ENCODE results near the gene TSSK1B.
"Not testable (repeated sequence)": the region's sequence is repeated elsewhere in the genome, so short reads cannot be mapped to it uniquely, and the experiment has no call there.

TSSK1B gene

GRCh38 chr5:113405530-113405929, 29.3 kb downstream of the TSSK1B start:
- in situ Hi-C loops (cut with HindIII; ENCODE audit: low sequenced_read_pairs), result no loop called here

DNA sequence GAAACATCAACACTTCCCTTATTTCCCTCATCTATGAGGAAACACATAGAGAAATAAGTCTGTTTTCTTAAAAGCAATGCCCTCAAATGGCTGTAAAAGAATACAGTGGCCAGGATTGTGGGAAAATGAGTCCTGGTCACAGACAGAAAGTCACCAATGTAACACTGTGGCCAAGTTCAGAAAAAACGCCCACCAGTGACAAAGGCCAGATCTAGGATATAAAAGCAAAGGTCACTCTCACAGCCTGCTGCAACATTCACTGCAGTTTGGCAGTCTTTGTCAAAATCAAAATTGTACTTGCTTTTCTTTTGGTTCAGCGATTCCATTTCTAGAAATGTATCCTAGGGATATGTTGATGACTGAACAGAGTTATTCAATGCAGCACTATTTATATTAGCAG, 30.5 kb downstream of the TSSK1B start:
- in situ Hi-C loops (cut with HindIII; ENCODE audit: low sequenced_read_pairs), result no loop called here

GRCh38 chr5:113397986-113398385, 36.8 kb downstream of the TSSK1B start:
- in situ Hi-C loops (cut with HindIII; ENCODE audit: low sequenced_read_pairs), result not testable (repeated sequence)

DNA sequence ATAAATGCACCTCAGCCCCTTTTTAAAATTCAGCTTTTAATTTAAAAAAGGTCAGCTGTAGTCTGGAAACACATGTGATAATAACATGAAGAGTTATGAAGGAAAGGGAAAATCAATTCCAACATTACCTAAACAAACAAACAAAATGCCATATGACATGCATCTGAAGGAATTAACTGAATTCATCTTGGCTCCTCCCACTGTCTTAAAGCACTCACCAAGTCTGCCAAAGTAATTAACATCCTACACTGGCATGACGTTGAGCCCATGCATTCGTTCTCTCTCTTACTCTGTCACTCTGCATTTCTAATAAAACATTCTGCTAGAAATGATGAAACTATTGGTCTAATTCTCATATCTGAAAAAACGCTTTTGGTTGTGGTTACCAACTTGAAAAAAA, 37.7 kb downstream of the TSSK1B start:
- in situ Hi-C loops (cut with HindIII; ENCODE audit: low sequenced_read_pairs), result no loop called here

- in situ Hi-C loops (cut with HindIII; ENCODE audit: low sequenced_read_pairs), result no loop called here
These were observed 40.1 kb downstream of the TSSK1B start for GRCh38 chr5:113394658-113395057.

DNA sequence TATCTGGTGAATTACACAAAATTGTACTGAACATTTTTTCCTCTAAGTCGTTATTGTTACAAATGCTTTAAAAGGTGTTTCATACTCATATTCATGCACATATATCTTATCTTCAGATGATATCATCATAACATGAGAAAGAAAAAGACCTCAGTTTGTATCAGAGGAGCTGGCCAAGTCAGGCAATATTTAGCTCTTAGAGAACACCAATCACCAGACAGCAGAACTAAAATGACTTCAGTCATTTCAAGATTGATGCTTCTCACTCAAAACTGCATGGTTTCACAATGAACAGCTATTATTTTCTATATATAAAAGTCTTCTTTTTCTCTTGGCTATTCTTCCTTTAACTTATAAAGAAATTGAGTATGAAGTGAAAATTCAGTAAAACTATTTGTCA, 44.6 kb downstream of the TSSK1B start:
- in situ Hi-C loops (cut with HindIII; ENCODE audit: low sequenced_read_pairs), result no loop called here

- in situ Hi-C loops (cut with HindIII; ENCODE audit: low sequenced_read_pairs), result no loop called here
These were observed 45.7 kb downstream of the TSSK1B start for GRCh38 chr5:113389116-113389515.

DNA sequence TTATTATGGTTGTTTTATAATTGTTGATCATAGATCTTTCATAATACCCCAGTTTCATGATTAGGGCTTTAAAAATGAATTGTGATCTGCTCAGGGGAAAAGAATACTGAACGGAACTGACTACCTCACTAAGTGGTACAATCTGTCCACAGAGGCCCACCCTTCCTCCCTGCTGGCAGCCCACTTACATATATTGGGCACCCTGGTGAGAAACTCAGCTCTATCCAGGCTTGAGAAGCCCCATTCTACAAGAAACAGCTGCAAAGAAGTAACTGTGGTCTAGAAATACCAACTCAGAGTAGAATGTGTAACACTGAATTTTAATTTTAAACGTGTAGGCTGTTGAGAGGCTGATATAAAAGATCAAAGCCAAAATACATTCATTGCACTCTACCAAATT, 46.9 kb downstream of the TSSK1B start:
- in situ Hi-C loops (cut with HindIII; ENCODE audit: low sequenced_read_pairs), result no loop called here

DNA sequence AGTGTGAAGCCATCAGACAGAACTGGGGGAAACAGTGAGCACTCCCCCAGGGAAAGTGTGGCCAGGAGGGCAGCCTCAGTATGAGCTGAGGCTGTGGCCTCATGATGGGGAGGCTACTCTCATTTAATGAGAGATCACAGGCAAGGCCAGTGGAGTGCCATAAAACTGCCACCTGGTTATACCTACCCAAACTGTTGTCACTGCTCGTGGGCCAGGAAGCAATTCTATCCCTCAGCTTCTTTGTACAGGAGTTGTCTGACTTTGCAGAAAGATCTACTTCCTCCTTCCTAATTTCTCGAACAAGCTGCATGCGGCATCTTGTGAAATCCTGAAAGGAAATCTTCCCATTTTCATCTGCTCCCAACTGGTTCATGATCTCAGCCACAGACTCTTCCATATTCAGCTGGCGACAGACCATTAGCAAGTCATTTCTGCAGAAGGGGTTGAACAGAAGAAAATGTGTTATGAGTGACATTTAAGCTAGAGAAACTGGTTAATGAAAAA, 50.0 kb downstream of the TSSK1B start:
- in situ Hi-C loops (cut with HindIII; ENCODE audit: low sequenced_read_pairs), result no loop called here

DNA sequence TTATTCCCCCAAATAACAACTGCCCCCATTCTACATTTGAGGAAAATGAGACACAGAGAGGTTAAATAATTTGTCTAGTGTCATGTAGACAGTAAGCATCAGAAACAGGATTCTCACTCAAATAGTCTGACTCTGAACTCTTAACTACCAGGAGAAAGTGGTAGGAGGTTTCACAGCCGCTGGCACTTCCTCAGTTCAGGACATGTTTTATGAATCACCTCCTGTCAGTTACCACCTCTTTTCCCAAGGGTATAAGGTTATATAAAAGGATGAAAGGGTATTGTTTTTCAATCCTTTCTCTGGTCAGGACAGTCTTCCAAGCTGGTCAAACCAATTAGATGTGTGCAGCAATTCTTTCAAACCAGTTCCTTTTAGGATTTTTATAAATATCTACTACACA, 52.1 kb downstream of the TSSK1B start:
- in situ Hi-C loops (cut with HindIII; ENCODE audit: low sequenced_read_pairs), result no loop called here
